ENCODE measurements around the gene CNTNAP2.

Gene CNTNAP2

DNA sequence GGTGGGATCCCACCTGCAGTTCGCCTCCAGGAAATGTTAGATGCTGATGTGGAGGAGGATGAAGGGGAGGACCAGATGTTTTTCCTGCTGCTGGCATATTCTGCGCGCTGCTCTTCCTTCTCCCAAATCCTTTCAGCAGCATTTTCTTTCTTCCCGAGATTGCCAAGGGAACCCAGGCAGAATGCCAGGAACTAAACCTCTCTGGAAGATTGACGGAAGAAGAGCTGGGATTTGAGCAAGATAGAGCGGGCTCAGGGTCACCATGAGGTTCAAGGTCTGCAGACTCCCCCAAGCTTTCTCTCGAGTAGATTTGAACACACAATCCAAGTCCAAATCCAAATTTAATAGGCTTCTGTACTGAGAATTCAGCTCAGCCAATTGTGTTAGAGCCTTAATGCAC, 2128.8 kb downstream of the CNTNAP2 start:
- FAIRE-seq = no peak

DNA sequence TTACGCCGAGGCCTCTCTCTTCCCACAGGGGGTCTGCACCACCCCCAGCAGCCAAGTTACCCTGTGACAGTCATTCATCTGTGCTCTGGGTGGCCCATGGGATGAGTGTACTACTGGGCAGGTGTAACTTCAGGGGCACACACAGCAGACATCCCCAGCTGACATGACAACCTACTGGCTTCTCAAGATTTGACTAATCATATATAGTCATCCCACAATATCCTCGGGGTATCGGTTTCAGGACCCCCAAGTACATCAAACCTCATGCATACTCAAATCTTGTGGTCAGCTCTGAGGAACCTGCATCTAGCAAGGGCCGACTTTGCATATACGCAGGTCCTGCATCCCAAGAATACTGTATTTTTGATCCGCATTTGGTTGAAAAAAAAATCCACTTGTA, 2137.0 kb downstream of the CNTNAP2 start:
- no peak for FAIRE-seq

- no peak for FAIRE-seq
These were observed 2138.7 kb downstream of the CNTNAP2 start for GRCh38 chr7:148255333-148255732.

GRCh38 chr7:148256433-148256832, 2139.8 kb downstream of the CNTNAP2 start:
- no peak for FAIRE-seq

GRCh38 chr7:148260599-148260998, 2144.0 kb downstream of the CNTNAP2 start:
- FAIRE-seq = no peak

GRCh38 chr7:148261523-148261922, 2144.9 kb downstream of the CNTNAP2 start:
- no peak for FAIRE-seq

- no peak for FAIRE-seq
These were observed 2145.5 kb downstream of the CNTNAP2 start for GRCh38 chr7:148261996-148262688.

GRCh38 chr7:148262721-148263229, 2146.2 kb downstream of the CNTNAP2 start:
- no peak for FAIRE-seq

DNA sequence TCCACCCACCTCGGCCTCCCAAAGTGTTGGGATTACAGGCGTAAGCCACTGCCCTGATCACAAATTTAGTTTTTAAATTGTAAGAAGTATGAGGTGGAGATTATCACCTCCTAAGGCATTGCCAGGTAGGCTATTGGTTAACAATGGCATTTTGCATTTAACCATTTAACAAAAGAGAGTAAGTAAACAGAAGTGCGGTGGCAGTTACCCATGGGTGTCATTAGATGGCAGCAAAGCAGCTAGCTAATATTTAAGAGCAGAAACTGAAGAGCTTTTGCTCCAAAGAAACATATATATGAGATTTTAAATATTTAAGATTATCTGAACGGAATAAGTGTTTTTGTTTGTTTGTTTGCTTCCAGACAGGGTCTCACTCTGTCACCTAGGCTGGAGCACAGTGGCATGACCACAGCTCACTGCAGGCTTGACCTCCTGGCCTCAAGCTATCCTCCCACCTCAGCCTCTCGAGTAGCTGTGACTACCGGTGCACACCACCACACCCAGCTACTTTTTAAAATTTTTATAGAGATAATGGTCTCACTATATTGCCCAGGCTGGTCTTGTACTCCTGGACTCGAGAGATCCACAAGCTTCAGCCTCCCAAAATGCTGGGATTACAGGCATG, 2148.4 kb downstream of the CNTNAP2 start:
- no peak for FAIRE-seq

- FAIRE-seq = no peak
These were observed 2149.3 kb downstream of the CNTNAP2 start for GRCh38 chr7:148265896-148266295.

- FAIRE-seq = no peak
These were observed 2150.2 kb downstream of the CNTNAP2 start for GRCh38 chr7:148266795-148267194.

- no peak for FAIRE-seq
These were observed 2154.0 kb downstream of the CNTNAP2 start for GRCh38 chr7:148270576-148270975.

DNA sequence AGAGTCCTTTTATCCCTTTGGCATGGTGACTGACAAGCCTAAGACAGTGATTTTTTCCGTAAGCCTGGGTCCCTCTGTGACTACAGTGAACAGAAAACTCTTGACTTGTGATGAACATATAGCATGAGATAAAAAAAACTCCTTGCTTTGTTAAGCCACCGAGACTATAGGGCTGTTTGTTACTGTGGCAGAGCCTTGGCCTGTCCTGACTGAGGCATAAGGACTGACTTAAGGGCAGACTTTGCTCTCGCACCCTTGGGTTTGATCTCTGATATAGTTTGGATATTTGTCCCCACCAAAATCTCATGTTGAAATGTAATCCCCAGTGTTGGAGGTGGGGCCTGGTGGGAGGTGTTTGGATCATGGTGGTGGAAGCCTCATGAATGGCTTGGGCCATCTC, 2157.5 kb downstream of the CNTNAP2 start:
- no peak for FAIRE-seq

- no peak for FAIRE-seq
These were observed 2158.8 kb downstream of the CNTNAP2 start for GRCh38 chr7:148275359-148275890.

DNA sequence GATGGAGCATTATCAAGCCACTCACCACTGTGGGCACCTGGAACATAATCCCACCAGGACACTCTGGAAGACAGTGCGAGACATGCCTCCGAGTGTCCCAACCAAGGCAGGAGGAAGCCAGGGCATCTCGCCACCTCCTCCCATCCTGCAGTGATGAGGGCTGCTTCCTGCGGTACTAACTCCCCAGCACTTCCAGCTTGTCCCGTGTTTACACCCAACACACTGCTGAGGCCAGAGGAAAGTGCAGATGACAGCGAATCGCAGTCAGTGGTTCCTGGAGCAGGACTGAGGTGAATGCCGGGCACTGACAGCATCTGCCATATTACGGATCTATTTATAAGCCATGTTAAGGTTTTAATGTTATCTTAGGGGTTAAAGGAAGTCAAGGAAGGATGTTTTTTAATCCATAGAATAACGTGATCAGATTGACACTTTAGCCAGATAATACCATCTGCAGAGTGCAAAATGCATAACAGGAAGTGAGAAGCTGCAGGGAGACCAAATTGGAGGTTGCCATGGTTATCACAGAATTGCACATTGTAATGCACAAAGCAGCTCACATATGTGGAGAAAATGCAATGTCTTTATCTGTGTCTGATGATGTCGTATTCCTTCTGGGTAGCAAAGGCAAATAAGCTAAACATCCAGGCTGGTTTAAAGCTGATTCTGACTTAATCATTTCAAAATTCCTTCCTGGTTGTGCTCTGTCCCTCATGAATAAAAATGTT, 2159.9 kb downstream of the CNTNAP2 start:
- no peak for FAIRE-seq

- FAIRE-seq = no peak
These were observed 2160.6 kb downstream of the CNTNAP2 start for GRCh38 chr7:148277042-148277660.

DNA sequence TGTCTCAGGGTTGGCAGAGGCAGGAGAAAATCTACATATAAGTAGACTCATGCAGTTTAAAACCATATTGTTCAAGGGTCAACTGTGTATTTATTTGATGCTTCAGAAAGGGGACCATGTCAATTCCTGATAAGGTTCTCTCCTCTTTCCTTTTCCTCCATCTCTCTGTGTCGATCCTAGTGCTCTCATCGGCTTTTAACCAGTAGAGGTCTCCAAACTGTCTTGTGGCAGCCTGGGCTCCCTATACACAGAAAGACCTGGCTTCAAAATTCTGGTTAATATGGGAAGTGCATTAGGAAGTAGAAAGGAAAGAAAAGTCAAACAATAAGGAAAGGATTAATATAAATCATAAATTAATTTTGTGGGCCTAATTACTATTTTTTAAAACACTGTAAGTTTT, 2169.5 kb downstream of the CNTNAP2 start:
- FAIRE-seq = no peak

DNA sequence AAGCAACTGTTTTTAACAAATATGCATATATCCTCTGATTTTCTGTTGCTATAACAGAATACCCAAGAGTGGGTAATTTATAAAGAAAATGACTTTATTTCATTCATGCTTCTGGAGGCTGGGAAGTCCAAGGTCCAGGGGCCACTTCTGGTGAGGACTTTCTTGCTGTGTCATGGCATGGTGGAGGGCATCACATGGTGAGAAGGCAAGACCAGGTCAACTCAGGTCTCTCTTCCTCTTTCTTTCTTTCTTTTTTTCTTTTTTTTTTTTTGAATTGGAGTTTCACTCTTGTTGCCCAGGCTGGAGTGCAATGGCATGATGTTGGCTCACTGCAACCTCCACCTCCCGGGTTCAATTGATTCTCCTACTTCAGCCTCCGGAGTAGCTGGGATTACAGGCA, 2170.9 kb downstream of the CNTNAP2 start:
- FAIRE-seq = no peak

DNA sequence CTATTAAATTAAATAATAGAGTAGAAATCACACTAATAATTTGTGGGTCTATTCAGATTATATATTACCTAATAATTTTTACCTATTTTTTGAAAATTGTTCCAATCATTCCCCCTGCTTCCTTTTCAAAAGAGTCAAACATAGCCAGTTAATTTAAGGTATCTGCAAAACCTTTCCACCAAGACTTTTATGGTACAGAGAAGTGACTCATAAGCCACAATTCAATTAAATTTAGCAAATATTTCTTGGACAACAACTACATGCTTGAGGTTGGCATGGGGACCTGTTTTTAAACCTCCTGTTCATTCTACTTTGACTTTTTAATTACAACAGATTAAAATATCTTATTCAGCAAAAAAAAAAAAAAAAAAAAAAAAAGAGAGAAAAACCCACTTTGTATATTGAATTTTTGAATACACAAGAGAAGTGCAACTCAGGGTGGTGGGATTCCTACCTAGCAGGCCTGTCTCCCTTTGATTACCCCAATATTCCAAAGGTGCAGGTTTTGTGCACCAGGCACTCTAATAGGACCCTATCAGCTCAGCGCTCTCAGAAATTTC, 2172.1 kb downstream of the CNTNAP2 start:
- no peak for FAIRE-seq

DNA sequence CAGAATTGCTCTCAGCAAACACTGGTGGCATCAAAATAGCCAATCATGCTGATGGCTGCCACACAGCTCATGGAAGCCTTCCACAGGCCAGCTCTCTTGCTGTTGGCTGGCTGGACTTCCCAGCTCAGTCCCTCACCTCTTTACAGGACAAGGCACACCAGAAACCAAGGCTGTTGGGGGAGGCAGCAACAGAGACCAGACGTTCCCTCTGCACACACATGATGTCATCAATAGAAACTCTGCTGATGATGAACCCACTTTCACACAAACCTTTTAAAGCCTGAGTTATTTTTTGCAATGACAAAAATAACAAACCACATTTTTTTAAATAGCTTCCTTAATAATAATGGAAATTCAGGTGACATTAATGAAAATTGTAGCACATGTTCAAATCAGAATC, 2173.0 kb downstream of the CNTNAP2 start:
- no peak for FAIRE-seq

- FAIRE-seq = no peak
These were observed 2173.9 kb downstream of the CNTNAP2 start for GRCh38 chr7:148290538-148290937.

DNA sequence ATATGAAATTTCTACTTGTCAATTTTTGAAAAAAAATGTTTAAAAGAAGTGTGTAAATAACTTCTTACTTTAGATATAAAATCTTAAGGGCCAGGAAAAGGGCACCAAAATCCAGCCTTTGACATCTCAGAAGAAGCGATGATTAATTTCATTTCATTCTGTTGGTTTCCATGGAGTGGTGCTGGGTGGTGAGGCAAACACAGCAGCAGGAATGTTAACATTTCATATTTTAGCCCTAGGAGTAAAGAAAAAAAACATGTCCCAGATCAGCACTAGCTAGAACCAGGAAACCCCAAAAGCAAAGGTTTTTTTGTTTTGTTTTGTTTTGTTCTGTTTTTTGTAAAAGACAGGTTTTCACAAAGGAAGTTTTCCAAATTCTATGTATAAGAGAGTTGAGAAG, 2175.2 kb downstream of the CNTNAP2 start:
- no peak for FAIRE-seq
